Kidney epithelial cell (primary cell): ENCODE data around the gene LRRC27. TPM values are rescaled to one million over a fixed set of nuclear protein-coding genes. Genes with fewer than 3 reads are reported as not detected.

Experiments used
- DNase-seq: peaks from one replicate; pipeline ENCODE4 v3.0.0-alpha.2; 2010; ENCODE audit warnings: low read depth
- H3K27me3 ChIP-seq: 2 replicates; pipeline ENCODE4 v1.6.0; 2011; ENCODE audit warnings: low read length; ENCODE audit not compliant: control insufficient read depth, insufficient read depth
- H3K36me3 ChIP-seq: 2 replicates; pipeline ENCODE4 v1.5.1; 2011; ENCODE audit warnings: low read length; ENCODE audit not compliant: control insufficient read depth, insufficient read depth
- H3K4me3 ChIP-seq: 2 replicates; pipeline ENCODE4 v1.5.1; 2011; ENCODE audit warnings: low read depth, mild to moderate bottlenecking, control low read depth, low read length
- total RNA-seq: library from RNA; depleted of rRNA; stranded (reverse); fragments of >200 nt; gene quantifications from 2 replicates; pipeline ENCODE4 v1.2.3, GENCODE V29; 2015
- TF ChIP-seq, protein P1 (sequence below): IDR thresholded peaks from 2 replicates; pipeline ENCODE4 v1.5.1; 2011; ENCODE audit warnings: mild to moderate bottlenecking, moderate library complexity, low read length, control low read depth, inconsistent platforms; ENCODE audit not compliant: insufficient read depth, poor library complexity, severe bottlenecking

LRRC27 gene
- total RNA-seq, 1 donor from 2014 or later, result 13.3 TPM

DNA sequence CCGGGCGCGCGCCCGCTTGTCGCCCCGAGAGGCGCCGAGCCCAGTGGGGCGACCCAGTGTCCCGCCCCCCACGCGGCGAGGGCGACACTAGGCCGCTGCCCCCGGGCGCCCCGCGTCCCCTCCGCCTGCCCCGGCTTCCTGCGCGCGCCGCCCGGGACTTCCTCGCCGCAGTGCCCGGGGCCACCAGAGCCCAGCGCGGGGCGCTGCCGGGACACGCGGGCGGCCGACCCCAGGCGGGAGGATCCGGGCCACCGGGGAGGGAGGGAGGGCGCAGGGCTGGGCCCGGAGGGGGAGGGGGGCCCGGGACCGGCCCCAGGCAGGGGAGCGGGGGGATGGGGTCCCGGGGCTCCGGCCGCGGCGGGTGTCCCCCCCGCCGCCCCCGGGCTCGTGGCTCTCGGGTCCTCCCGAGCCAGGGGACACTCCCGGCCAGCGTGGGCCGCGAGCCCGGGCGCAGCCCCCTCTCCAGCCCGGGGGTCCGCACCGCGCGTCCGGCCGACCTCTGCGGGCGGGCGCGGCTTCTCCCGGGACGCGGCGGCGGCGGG lies 64.6 kb downstream of the LRRC27 start:
- no peak for DNase-seq
- Histone ChIP-seq H3K4me3 (peak overlapping the region; percentile 70), H3K36me3 (no peaks in the 10 kb centered on the region), H3K27me3 (no peaks in the 10 kb centered on the region)
- TF ChIP-seq, protein P1, sequence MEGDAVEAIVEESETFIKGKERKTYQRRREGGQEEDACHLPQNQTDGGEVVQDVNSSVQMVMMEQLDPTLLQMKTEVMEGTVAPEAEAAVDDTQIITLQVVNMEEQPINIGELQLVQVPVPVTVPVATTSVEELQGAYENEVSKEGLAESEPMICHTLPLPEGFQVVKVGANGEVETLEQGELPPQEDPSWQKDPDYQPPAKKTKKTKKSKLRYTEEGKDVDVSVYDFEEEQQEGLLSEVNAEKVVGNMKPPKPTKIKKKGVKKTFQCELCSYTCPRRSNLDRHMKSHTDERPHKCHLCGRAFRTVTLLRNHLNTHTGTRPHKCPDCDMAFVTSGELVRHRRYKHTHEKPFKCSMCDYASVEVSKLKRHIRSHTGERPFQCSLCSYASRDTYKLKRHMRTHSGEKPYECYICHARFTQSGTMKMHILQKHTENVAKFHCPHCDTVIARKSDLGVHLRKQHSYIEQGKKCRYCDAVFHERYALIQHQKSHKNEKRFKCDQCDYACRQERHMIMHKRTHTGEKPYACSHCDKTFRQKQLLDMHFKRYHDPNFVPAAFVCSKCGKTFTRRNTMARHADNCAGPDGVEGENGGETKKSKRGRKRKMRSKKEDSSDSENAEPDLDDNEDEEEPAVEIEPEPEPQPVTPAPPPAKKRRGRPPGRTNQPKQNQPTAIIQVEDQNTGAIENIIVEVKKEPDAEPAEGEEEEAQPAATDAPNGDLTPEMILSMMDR, result no peak

DNA sequence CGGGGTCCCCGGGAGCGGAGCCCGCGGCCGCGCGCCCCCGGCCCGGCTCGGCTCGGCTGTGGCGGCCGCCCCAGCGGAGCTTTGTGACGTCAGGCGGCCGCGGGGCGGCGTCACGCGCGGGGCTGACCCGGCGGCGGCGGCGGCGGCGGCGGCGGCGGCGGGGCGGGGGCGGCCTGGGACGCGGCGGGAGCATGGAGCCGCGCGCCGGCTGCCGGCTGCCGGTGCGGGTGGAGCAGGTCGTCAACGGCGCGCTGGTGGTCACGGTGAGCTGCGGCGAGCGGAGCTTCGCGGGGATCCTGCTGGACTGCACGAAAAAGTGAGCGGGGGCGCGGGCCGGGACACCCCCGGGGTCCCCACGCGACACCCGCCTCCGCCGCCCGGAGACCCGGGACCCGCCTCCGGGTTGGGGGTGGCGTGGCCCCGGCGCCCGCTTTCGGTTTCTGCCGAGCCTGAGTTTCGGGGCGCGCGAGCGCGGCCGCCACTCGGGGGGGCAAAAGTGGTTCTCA lies 65.1 kb downstream of the LRRC27 start, which contains the start of gene PWWP2B:
Gene PWWP2B, plus strand, starts transcription at position 165 of the 506 bp plus-strand sequence. Its CDS starts 27 bp downstream, at position 192.
- no peaks in the 10 kb centered on the region for H3K36me3 ChIP-seq
- TF ChIP-seq, protein P1, result no peak
- DNase-seq, result no peak
- peak within 1 kb of the TSS; percentile 70 for H3K4me3 ChIP-seq
- H3K27me3 ChIP-seq, result no peaks in the 10 kb centered on the region

DNA sequence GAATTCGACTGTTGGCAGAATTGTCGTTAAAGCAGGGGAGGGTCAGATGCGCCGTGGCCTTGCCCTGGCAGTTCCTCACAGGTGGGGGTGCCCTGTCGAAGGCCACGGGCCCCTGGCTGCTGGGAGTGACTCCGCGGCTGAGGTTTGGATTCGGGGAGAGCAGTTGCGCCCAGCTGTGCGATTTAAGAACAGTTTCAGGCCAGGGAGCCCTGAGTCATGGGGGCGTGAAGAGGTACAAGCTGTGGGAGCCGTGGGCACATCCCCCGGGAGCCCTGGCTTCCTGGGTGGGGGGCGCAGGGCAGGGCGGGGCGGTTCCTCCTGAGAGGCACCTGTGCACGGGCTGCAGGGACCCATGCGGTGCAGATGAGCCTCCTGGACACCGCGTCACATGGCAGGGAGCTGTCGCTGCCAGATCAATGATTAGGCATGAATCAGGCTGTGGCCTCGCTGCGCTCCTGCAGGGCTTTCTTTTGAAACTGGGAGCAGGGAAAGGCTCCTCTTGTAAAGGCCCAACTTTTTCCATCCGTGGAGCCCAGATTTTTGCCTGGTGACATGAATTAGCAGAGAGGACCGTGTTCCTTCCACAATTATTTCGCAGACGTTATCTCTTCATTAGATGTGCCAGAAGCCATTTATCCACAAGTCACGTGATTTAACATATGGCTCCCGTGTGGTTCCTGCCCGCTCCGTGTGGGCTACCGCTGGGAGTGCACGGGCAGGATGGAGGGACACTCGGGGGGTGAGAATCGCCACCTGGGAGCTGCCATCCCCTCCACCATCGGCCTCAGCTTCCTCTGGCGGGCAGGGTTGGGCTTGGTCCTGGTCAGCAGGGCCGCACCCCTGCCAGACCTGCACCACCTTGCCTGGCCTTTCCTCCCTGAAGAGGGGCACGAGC lies 65.9 kb downstream of the LRRC27 start:
- no peak for DNase-seq
- TF ChIP-seq, protein P1, result no peak
- no peaks in the 10 kb centered on the region for H3K36me3 ChIP-seq
- no peaks in the 10 kb centered on the region for H3K27me3 ChIP-seq
- H3K4me3 ChIP-seq, result peak overlapping the region; percentile 70

DNA sequence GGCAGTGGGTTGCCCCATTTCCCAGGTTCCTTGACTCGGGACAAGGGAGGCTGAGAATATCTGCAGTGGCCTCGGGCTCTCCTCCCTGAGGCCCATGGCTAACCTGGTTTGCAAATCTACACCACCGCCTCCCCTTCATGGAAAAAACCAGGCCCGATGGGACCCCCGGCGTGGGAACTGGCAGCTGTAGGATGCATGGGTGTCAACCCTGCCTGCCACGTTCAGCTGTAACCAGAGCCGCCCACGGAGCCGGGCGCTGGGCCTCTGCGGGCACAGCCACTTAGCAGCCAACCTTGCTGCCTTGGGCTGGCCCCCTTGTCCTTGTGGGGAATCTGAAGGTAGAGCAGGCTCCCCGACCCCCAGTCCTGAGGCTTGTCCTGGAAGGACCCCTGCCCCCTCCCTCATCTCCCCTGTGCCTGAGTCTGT lies 66.6 kb downstream of the LRRC27 start:
- Histone ChIP-seq H3K4me3 (no peak overlapping the region), H3K27me3 (no peaks in the 10 kb centered on the region), H3K36me3 (no peaks in the 10 kb centered on the region)
- TF ChIP-seq, protein P1, result no peak
- DNase-seq, result no peak

DNA sequence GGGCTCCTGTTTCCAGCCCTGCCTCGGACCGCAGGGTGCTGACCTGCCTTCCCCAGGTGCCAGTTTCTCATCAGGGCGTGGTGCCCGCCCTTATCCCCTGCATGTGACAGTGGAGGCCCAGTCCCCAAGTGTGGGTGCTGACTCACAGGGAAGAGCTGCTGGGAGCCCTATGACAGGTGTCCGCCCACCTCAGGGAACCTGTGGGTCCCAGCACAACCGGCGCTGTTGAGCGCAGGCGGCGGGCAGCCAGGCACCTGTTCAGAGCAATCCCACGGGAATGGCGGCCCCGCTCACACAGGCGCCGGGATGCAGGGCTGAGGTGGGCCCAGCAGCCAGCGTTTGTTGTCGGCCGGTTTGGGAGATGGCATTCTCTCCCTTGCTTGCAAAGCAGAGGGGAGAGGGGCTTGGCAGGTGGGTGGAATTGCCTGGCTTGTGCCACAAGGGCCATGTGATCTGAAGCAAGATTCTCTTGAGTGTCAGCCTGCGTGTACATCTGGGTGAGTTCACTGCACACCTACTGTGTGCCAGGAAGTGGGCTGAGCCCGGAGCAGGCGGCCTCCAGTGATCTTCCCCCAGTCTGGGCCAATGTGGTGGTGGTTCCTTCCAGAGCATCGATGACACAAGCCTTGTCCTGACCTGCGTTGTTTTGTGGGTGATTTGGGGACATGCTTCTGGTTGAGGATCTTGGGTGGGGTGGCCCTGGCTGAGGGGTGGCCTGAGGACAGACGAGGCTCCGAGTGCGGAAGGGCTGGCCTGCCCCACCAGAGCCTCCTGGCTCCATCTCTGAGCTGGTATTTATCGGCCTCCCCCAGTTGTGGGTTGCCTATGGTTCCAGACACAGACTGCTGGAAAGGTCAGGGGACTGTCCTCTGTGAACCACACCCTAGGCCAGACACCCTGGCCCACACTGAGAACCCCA lies 67.4 kb downstream of the LRRC27 start:
- no peak overlapping the region for H3K4me3 ChIP-seq
- TF ChIP-seq, protein P1, result no peak
- no peaks in the 10 kb centered on the region for H3K27me3 ChIP-seq
- no peaks in the 10 kb centered on the region for H3K36me3 ChIP-seq
- DNase-seq, result no peak
